ENCODE measurements around the gene GATB.
A peak's percentile ranks its signal among the peaks of the same experiment; 100 is the strongest.

GATB gene

DNA sequence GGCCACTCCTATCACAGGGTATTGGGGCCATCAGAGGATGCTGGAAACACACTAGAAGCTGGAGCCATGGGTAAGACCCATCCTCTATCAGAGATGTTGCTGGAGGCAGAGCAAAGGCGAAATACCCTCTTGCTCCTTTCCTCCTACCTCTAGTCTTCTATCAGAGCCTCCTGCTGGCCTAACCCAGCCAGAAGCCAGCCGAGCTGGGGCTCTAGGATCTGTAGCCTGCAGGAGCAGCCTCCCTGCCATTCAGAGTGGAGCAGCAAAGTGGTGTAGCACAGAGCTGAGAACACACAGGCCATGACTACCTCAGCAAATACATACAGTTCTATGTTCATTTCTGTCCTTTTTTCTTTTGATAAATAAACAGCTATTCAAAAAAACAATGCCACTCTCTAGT lies 35.7 kb downstream of the GATB start:
- no peak for TF ChIP-seq MYC (IDR thresholded peaks at IDR 0.05; ENCODE audit: low read depth, low read length)
- TF ChIP-seq, protein P1, sequence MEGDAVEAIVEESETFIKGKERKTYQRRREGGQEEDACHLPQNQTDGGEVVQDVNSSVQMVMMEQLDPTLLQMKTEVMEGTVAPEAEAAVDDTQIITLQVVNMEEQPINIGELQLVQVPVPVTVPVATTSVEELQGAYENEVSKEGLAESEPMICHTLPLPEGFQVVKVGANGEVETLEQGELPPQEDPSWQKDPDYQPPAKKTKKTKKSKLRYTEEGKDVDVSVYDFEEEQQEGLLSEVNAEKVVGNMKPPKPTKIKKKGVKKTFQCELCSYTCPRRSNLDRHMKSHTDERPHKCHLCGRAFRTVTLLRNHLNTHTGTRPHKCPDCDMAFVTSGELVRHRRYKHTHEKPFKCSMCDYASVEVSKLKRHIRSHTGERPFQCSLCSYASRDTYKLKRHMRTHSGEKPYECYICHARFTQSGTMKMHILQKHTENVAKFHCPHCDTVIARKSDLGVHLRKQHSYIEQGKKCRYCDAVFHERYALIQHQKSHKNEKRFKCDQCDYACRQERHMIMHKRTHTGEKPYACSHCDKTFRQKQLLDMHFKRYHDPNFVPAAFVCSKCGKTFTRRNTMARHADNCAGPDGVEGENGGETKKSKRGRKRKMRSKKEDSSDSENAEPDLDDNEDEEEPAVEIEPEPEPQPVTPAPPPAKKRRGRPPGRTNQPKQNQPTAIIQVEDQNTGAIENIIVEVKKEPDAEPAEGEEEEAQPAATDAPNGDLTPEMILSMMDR (IDR thresholded peaks at IDR 0.05; ENCODE audit: low read depth, low read length): no peak
- TF ChIP-seq, protein P2, sequence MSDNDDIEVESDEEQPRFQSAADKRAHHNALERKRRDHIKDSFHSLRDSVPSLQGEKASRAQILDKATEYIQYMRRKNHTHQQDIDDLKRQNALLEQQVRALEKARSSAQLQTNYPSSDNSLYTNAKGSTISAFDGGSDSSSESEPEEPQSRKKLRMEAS (IDR thresholded peaks at IDR 0.05; ENCODE audit: low read depth, low read length): no peak
- TF ChIP-seq POLR2A (IDR thresholded peaks at IDR 0.05; ENCODE audit: extremely low read depth, insufficient read length): no peak
- no peak overlapping the region for H3K4me3 ChIP-seq (ENCODE audit: low read depth, low read length)
- no peak for DNase-seq (ENCODE audit: low read depth)

DNA sequence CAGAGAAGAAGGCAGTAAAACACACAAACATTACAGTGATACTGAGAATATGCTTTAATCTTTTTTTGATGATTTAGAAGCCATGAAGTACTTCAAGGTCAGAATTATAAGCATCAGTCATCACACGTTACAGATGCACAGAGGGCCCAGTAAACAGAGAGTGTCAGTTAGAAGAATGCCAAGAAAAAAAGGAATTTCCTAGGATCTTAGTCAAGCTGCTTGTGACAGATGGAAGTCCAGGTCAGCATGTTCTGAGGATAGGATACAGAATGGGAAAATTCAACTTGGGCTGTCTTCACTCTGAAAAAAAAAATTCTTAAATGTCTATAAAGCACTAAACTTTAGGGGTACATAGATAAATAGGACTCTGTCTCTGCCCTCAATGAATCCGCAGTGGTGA lies 38.9 kb downstream of the GATB start:
- no peak overlapping the region for H3K4me3 ChIP-seq (ENCODE audit: low read depth, low read length)
- no peak for DNase-seq (ENCODE audit: low read depth)
- TF ChIP-seq MYC (IDR thresholded peaks at IDR 0.05; ENCODE audit: low read depth, low read length) (no peak), POLR2A (IDR thresholded peaks at IDR 0.05; ENCODE audit: extremely low read depth, insufficient read length) (no peak)
- TF ChIP-seq, protein P1 (IDR thresholded peaks at IDR 0.05; ENCODE audit: low read depth, low read length): no peak
- TF ChIP-seq, protein P2 (IDR thresholded peaks at IDR 0.05; ENCODE audit: low read depth, low read length): no peak

DNA sequence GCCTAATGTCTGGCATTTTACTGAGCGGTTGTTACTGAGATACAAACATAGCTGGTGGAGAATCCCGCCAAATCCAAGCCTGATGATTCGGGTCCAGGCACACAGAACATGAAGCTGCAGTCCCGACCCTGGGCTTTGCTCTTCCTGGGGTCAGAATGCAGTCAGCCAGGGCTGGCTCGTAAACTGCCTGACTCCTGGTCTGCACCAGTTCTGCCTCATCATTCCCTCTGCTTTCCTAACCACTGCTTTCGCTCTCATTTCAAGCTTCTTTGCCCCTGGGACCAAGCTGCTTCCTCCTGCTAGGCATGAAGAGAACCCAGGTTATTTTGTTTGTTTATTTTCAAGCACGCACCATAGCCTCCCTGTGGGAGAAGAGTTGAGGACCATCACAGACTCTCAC lies 39.3 kb downstream of the GATB start:
- TF ChIP-seq, protein P1 (IDR thresholded peaks at IDR 0.05; ENCODE audit: low read depth, low read length): no peak
- TF ChIP-seq, protein P2 (IDR thresholded peaks at IDR 0.05; ENCODE audit: low read depth, low read length): no peak
- no peak for TF ChIP-seq MYC (IDR thresholded peaks at IDR 0.05; ENCODE audit: low read depth, low read length)
- peak; percentile 21 for DNase-seq (ENCODE audit: low read depth)
- no peak overlapping the region for H3K4me3 ChIP-seq (ENCODE audit: low read depth, low read length)

DNA sequence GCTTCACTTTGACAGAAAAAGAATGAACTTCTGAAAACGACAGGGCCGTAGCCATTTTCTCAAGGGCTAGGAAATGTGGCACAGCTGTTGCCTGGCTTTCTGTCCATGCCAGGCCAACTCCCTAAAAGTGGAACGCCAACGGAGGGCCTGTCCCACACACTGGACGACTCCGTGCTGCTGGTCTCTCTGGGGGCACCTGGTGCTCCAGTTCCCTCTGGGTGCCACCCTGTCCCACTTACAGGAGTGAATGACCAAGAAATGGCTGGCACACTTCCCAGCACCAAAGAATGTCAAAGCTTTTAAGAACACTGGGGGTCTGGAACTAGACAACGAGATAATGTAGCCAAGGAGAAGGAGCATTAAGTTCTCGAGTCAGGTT lies 40.9 kb downstream of the GATB start:
- no peak overlapping the region for H3K4me3 ChIP-seq (ENCODE audit: low read depth, low read length)
- TF ChIP-seq MYC (IDR thresholded peaks at IDR 0.05; ENCODE audit: low read depth, low read length) (no peak), POLR2A (IDR thresholded peaks at IDR 0.05; ENCODE audit: extremely low read depth, insufficient read length) (no peak)
- TF ChIP-seq, protein P1 (IDR thresholded peaks at IDR 0.05; ENCODE audit: low read depth, low read length): no peak
- TF ChIP-seq, protein P2 (IDR thresholded peaks at IDR 0.05; ENCODE audit: low read depth, low read length): no peak
- DNase-seq (ENCODE audit: low read depth): no peak

DNA sequence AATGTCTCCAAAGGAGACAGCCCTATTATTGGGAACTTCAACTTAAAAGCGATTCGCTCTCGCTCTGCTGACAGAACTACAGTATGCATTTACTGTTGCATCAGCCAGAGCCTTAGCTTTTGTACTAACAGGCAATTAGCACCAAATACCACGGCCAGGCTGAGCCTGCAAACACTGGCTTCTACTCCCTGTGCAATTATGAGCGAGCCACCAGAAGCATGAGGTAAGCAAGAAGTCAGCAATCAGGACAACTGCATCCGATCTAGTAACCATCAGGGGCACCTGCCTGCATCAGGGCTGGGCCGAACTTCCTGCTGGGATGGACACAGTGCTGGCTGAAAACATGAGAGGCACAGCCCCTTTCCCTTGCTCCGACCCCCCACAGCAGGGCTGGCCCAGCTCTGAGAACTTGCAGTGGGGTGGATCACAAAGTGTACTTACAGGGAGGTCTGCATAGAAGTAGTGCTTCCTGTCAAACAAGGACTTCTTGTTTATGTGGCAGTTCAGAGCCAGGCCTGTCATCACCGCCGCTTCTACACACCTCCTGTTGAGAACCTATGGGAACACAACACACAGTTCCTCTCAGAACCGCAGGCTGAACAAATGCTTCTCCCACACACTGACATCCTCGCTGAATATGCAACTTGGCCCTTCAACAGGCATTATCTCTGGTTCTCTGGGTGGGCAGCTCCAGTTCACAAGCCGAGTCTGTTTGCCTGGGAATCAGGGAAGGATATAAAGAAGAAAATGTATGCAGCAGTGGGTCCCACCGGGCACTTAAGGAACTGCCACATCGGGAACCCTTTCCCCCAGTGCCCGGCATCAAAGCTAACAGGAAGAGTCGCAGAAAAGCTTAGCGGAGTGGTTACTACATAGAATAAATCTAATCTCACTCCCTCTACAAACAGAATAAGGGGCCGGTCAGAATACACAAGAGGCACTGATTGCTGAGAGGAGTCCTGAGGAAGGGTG lies 41.5 kb downstream of the GATB start:
- no peak overlapping the region for H3K4me3 ChIP-seq (ENCODE audit: low read depth, low read length)
- no peak for DNase-seq (ENCODE audit: low read depth)

More for the DNA sequence above, 41.5 kb downstream of the GATB start:
- TF ChIP-seq, protein P2 (IDR thresholded peaks at IDR 0.05; ENCODE audit: low read depth, low read length): no peak
- no peak for TF ChIP-seq MYC (IDR thresholded peaks at IDR 0.05; ENCODE audit: low read depth, low read length)
- TF ChIP-seq POLR2A (IDR thresholded peaks at IDR 0.05; ENCODE audit: extremely low read depth, insufficient read length): no peak
- TF ChIP-seq, protein P1 (IDR thresholded peaks at IDR 0.05; ENCODE audit: low read depth, low read length): no peak

All from NB4 (cell line).